GM21367 (cell line): ENCODE results near the gene PIEZO2.

Experiments
- ATAC-seq: cut with Tn5 transposase; IDR thresholded peaks from one replicate; pipeline ENCODE4 v1.9.1; 2021; ENCODE audit not compliant: unreplicated experiment

The PIEZO2 gene

DNA sequence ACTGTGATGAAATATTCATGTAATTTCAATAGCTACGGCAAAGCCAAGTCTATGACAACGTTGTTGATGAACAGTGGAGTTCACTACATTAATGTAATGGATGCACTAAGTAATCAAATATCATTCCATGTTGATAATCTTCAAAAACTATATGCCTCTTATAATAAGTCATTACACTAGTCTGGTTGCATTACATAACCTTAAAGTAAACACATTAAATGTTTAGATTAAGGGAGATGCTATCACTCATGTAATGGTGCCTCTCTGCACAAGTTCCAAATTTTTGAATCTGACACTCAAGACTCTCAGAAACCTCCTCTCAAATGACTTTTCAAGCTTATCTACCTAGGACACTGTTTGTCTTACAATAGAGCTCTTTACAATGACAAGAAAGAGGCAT, 35.4 kb downstream of the PIEZO2 start:
- ATAC-seq, result no peak

DNA sequence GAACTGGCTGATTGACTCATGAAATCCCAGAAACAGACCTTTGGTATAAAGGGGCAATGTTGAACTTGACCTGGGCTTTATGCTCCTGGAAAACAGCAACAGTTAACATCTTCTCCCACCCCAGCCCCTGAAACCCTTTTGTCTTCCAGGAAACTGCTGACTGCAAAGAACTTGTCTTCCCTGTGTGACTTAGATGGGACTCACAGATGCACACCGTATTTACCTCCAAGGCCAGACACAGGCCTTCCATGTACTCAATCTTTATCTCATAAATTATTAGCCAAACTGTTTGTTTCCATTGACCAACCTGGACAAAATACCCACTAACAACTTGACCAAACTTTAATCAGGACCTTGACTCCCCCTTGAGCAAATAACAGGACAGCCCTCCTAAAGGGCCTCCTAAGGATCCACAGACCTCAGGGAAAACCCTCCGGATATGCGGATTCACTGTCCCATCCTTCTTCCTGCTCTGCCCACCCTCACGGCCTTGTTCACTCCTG, 36.3 kb downstream of the PIEZO2 start:
- ATAC-seq, result no peak

DNA sequence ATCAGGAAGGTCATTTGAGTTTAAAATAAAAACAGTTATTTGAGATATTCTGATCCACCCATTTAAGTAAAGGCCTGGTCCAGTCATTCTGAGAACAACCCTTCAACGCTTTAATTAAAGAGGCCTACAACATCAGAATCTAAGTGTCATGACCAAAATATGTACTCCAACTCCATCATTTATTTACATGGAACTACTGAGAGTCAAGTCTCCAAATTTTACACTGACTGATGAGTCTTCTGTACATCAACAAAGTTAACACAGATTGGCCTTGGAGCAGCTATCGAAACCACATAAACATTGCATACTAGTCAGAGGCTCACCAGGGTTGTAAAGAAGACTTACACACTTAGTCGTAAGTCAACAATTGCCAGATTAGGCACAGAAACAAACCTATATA, 37.1 kb downstream of the PIEZO2 start:
- ATAC-seq, result no peak

DNA sequence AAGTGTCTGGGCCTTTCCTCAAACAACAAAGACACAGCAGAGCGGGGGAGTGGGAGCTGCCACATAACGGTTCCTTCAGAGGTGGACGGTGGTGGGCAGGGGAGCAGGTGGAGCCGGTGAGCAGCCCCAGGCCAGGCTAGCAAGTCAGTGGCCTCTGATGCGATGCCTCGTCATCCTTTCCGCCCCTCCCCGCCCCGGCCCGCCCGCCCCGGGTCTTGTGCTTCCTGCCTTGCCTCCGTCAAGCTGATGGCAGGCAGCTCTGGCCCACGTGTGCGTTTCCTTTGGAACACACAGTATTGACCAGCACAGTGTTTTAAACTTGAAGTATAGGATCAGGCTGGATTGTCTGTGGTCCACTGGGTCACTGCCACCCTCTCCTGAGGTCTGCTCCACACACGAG, 38.9 kb downstream of the PIEZO2 start:
- no peak for ATAC-seq

DNA sequence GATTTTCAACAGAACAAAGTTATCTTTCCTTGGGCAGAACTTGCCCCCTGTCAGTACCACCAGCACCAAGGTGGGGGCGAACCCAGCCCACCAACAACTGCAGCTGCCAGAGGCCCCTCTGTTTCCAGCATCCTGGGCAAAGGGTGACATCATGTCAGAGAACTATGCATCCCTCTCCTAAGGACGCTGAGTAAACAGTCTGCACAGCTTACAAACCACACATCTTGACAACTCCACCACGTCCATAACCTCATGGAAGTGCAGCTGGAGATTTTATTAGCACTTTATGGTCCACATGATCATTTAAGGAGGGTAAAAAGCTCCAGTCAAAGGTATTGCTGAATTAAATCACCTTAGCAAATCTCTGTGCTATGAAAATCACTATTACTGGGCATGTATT, 40.4 kb downstream of the PIEZO2 start:
- no peak for ATAC-seq

DNA sequence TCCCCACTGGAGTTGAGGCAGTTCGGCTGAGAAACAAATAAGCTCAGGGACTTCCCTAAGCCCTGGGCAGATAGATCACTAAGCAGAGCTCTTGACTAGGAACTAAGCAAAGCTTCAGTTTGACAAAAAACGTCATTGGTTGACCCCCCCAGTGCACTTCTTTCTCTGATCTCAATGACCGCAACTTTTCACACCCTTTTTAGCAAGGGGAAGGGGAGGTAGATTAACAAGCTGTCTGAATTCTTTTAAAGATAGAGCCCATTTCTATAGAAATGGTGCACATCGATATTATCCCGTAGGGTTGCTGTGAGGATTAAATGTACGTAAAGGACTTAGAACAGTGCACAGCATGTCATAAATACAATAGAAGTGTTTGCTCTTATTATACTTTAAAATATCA, 42.5 kb downstream of the PIEZO2 start:
- no peak for ATAC-seq

DNA sequence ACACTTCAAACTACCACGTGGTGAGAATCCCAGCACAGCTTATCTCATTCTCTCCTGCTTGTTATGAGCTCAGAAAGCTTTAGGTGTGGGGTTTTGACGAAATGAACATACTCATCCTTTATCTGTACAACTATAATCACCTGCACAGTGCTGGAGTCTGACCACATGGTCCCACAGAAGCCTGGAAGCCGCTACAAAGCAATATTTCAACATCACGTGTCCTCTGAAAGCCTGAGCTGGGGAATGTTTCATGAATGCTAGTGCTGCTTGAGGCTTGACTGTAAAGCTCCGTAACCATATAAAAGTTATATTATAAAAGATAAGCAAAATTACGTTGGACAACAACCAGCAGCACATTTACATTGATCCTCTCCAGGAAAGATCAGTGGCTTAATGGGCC, 43.9 kb downstream of the PIEZO2 start:
- no peak for ATAC-seq

DNA sequence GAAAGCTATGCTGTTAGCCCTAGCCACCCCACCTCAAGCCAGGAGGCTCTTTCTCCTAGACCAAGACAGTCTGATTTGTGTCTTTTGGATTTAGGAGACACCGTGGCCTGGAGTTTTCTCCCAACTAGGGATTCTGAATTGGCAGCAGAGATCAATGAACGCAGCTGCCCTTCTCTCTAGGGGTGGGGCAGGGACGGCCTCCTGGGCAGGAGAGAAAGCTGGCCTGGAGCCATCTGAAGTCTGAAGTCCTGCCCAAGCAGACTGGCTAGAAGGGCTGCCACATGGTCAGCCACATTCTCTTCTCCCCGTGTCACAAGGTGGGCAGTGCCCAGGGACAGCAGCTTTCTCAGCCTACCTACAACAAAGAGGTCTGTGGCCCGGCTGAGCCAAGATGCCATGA, 45.1 kb downstream of the PIEZO2 start:
- ATAC-seq, result no peak

DNA sequence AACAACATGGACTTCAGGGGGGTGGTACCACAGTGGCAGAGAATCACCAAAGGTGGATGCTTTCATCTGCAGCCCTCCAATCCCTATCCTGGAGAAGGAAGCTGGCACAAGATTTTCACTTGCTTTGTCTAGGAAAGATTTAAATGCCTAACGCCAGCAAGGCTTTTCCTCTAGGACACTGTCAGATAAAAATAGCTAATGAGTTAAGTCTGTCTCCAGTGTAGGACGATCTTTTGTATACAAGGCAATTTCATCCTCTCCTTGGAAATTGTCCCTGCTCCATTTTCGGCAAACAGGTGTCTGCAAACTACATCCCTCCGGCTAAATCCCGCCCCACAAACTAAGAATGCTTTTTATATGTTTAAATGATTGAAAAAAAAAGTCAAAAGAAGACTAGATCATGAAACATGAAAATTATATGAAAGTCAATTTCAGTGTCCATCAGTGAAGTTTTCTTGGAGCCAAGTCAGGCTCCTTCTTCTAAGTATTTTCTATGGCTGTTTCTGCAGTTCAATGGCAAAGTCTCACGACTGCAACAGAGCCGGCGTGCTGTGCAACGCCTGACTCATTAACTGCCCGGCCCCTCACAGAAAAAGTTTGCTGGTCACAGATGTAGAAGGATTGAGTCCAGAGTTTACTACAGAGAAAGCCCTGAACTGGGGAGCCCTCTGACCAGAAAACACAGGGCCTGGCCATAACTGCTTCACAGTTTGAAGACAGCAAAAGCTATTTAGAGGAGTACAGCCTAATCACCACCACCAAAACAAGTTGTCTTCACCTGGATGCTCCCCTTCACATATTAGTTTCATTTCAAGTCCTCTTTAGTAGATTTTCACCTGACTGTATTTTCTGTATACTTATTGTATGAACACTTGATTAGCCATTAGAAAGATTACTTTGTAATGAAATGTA, 52.3 kb downstream of the PIEZO2 start:
- no peak for ATAC-seq

DNA sequence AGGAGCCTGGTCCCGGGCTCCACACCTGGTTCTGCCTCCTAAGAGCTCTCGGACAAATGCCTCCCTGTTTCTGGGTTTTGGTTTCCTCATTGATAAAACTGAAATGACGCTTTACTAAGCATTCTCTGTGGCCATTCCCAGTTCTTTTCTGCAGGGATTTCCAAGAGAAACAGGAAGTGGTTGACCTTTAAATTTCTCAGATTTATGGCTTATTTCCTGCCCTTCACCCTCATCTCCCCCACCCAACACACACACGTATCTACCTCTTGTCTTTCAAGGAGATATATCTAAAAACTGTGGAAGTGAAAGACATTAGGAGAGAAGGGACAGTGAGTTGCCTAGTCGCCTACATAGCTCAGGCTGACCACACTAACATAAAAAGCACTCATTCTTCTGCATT, 53.0 kb downstream of the PIEZO2 start:
- no peak for ATAC-seq

DNA sequence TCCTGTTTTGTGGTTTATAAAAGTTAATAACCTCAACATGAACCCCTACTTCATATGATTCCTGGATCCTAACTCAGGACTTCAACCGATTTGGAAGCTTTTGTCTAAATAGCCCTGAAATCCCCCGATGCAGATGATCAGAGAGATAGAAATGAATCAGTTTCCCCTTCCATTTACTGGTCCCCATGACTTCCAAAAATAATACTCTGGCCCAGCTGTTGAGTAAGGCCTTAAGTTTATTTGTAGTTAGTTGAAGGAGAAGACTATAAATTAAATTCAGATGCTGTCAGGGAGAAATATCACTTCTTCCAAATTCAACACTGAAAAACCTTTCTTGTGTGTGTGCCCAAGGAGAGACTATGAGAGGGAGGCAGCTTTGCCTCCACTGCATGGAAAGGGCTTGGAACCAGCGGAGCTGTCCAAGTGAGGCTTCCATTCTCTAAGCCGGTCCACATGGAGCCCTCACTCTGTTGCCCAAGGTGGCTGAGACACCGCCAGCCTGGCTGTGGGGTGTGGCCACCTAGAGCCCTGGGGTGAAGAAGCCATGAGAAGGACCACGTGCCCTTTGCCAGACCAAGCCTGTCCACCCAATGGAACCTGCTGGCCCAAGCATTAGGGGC, 53.6 kb downstream of the PIEZO2 start:
- no peak for ATAC-seq

DNA sequence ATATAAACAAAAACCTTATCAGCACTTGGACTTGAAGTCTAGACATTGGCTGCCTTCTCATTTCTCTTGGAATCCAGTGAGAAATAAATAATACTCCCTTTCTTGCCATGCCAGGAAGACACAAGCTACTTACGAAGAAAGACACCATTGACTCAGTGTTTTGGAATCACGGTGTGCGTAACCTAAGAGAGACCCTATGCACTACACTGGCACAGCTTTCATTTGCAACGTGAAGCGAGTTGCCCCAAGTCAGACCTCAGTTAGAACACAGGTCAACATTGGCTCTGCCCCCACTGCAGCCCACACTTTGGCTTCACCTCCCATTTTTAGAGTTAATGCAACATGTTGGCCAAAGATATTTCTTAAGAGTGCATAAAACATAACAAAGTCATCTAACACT, 54.2 kb downstream of the PIEZO2 start:
- no peak for ATAC-seq

DNA sequence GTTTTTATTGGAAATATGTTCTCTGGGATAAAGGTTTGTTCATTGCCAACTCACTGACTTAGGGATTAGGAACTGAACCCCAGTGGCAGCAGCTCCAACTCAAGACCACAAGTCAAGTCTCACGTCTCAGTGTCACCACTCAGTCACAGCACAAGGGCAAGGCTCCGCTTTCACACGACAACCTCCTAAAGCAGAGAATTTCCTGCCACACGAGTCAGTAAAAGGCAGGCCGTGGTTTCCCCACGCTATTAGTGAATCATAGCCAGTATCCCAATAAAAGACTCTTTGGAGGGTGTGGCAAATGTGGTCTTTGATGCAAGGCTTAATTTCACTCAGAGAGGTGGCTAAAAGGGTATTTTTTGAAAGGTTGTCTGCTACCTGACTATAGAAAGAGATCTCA, 57.6 kb downstream of the PIEZO2 start:
- no peak for ATAC-seq

DNA sequence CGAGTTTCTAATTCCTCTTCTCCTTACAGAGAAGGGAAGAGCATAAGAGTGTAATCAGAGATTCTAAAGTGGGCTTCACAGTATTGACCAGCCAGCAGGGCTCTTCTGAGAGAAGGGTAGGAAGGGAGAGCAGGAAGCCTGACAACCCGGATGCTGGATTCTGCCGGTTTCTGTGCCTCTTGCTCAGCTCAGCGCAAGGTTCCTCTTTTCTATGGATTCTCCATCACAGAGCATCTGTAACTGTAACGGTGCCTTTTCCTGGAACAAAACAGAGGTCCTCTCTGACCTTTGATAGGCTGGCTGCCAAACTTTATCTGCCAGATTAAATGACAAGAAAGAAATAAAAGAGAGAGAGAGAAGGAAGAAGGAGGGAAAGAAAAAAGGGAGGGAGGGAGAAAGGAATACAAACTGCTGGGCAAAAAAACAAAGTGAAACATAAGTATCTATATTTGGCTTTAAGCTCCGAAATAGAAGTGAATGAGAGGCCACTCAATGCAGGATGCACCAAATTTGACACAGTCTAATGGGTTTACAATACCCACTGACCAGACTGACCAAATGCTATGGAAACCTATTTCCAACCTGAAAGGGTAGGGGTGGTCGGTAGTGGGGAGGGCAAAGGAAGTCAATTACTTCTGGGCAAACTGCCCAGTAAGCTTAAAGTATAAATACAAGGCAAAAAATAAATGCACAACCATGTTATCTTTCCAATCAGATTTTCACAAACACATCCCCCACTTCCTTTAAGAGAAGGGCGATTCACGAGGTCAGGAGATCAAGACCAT, 59.2 kb downstream of the PIEZO2 start:
- no peak for ATAC-seq

DNA sequence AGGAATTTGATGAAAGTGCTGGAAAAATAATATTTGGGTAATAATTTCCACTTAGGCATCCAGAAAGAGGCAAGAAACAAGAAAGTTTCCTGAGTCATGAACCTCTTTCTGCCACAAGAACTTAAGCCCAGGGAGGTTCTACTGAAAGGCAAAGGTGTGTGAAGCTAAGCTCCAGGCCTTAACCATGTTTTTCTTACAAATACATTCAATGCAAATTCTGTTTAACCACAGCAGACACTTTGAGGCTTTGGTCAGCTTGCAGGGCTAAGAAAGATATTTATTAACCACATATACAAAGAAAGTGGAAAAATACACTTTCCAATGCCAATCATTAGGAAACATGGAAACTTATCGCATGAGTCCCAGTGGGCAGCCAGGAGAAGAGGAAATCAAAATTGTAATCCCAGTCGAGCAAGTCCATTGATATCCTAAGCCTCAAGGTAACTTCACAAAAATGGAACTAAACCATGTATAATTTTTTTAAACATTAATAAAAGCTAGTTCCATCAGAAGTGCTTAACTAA, 68.3 kb downstream of the PIEZO2 start:
- no peak for ATAC-seq

DNA sequence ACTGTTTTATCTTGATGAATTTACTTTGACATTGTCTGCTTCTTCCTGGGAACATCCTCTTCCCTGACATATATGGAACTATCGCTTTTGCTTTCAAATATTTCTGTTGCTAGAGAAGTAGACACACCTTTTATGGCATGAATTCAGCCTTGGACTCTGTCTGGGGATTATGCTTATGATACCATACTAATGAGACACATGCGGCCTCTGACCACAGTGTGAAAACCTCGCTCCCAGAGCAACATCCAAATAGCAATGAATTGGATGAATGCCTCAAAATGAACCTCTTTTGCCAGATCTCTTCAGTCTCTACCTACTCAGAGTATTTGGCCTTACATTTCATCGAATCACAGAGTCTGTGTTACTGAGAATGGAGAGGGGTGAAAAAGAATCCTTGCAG, 70.9 kb downstream of the PIEZO2 start:
- no peak for ATAC-seq

DNA sequence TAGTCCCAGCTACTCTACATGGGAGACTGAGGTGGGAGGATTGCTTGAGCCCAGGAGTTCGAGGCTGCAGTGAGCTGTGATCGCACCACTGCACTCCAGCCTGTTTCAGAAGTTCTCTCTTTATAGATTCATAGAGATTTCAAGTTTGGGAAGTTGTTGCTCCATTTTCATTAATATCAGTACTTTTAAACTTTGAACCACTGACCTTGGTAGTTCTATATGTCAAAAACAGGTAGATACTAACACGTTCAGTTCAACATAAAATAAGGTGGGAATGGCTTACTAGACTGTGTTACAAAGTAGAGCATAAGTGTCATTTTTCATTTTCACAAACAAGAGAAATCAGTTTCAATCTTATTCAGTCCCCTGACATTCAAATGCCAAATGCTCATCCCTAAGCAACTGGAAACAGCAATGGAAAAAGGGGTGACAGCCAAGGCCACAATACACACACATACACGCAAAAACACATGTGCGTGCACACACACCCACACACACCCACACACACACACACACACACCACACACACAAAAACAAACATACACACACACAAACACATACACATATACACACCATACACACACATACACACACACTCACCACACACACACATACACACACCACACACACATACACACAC, 71.7 kb downstream of the PIEZO2 start:
- ATAC-seq, result no peak

DNA sequence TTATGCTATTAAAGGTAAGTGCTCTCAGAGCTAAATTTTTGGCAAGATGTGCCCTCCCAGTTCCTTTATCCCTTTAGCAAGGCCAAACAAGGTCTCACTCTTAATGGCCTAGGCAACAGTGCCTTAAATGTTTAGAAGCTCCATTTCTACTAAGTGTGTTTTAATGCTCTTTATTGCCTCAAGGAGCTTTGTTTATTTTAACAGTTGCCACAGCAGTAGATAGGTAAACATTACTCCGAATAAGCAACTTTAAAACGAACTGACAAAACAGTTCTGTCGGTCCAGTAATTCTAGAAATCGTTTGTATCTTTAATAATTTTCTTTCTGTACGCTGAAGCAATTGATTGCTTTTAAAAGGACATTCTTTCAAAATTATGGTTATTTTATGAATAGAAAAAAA, 74.5 kb downstream of the PIEZO2 start:
- ATAC-seq, result no peak

DNA sequence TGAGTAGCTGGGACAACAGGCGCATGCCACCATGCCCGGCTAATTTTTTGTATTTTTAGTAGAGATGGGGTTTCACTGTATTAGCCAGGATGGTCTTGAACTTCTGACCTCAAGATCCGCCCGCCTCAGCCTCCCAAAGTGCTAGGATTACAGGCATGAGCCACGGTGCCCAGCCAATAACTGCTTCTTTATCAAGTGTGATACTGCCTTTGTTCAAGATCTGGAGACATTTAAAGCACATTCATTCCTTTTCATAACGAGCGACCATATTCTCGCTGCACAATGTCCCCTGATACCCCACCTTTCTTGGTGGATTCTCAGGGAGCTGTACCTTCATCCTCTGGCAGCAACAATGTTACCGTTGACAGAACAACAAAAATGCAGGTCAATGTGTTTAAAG, 75.4 kb downstream of the PIEZO2 start:
- ATAC-seq, result no peak

DNA sequence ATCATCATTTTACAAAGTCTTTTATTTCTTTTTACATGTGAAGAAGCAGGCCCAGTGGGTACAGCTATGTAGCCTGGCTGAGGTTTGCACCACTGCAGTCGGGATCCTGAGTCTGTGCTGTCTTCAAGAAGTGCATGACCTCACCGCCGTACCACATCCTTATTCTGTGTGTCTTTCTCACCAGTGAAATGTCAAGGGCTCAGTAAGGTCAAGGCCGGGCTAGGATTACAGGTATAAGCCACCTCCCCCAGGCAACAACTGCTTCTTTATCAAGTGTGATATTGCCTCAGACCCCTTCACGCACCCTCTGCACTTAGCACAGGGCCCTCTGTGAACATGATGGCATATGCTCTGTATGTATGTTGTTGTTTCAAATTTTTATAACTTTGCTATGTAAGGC, 76.7 kb downstream of the PIEZO2 start:
- no peak for ATAC-seq

DNA sequence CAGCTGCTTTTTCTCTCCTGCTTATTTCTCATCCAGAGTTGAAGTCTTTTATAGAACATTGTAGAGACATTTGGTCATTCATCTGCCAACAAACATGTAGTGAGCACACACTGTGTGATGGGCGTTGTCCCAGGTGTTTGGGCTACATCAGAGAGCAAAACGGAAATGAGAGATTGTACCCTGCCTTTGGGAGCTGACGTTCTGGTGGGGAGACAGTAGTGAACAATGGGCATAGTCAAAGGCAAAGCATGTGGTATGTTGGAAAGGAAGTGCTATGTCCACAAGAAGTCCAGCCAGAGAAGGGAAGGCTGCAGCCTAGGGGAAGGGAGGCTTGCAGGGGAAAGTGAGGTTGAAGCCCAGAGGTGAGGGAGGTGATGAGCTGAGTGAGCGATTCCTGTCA, 78.1 kb downstream of the PIEZO2 start:
- ATAC-seq, result no peak
